A673 (cell line): ENCODE measurements around the gene GADL1. TPM values are rescaled to one million over a fixed set of nuclear protein-coding genes. Genes with fewer than 3 reads are reported as not detected.

Experiments used
- BruUV-seq: library from RNA; stranded (reverse); fragments of 400-500 nt; replicated peaks from 2 replicates; lab custom pipeline; 2021; lab: Mats Ljungman, UMichigan
- CTCF ChIA-PET: fragments of 300-600 bp; sonication (Branson Sonifier 250); formaldehyde crosslinking; loops from one replicate; lab custom pipeline; 2022; ENCODE audit warnings: antibody characterized with exemption; lab: Charles Lee
- POLR2A ChIA-PET: fragments of 300-600 bp; sonication (Branson Sonifier 250); formaldehyde crosslinking; loops from one replicate; lab custom pipeline; 2022; ENCODE audit warnings: antibody characterized with exemption; ENCODE audit not compliant: low non-redundant PET; lab: Charles Lee
- DNase-seq: peaks from one replicate; pipeline ENCODE4 v3.0.0-alpha.2; 2015; ENCODE audit warnings: low spot score
- H3K27ac ChIP-seq: fragments of 200-600 bp; sonication (generic); 2 replicates; pipeline ENCODE4 v1.5.1; 2016; ENCODE audit warnings: mixed run types, low read depth, mild to moderate bottlenecking, mixed read lengths, antibody characterized with exemption, low read length; ENCODE audit not compliant: poor library complexity, severe bottlenecking
- H3K27me3 ChIP-seq: fragments of 200-600 bp; sonication (generic); replicated peaks from 2 replicates; pipeline ENCODE4 v1.6.1; 2017; ENCODE audit warnings: mixed run types, low read depth, mild to moderate bottlenecking, mixed read lengths, antibody characterized with exemption, low read length; ENCODE audit not compliant: insufficient read depth, poor library complexity
- H3K36me3 ChIP-seq: fragments of 200-600 bp; sonication (generic); 2 replicates; pipeline ENCODE4 v1.6.1; 2016; ENCODE audit warnings: mixed run types, mild to moderate bottlenecking, mixed read lengths, antibody characterized with exemption, low read length; ENCODE audit not compliant: insufficient read depth, poor library complexity, severe bottlenecking
- H3K4me1 ChIP-seq: fragments of 200-600 bp; sonication (generic); 2 replicates; pipeline ENCODE4 v1.6.1; 2017; ENCODE audit warnings: mixed run types, mild to moderate bottlenecking, mixed read lengths, antibody characterized with exemption, low read length; ENCODE audit not compliant: insufficient read depth, poor library complexity, severe bottlenecking
- H3K4me3 ChIP-seq: fragments of 200-600 bp; sonication (generic); 2 replicates; pipeline ENCODE4 v1.5.1; 2016; ENCODE audit warnings: low read depth, mixed run types, mild to moderate bottlenecking, mixed read lengths, low read length; ENCODE audit not compliant: poor library complexity, severe bottlenecking
- H3K9me3 ChIP-seq: fragments of 200-600 bp; sonication (generic); 2 replicates; pipeline ENCODE4 v1.6.1; 2016; ENCODE audit warnings: mixed run types, low read depth, mild to moderate bottlenecking, mixed read lengths, antibody characterized with exemption, low read length; ENCODE audit not compliant: poor library complexity, severe bottlenecking
- CTCF ChIP-seq: fragments of 300-800, 200-600 bp; sonication (generic); conservative IDR thresholded peaks from 2 replicates; pipeline ENCODE4 v1.5.1; 2017; ENCODE audit warnings: low read depth, mild to moderate bottlenecking, antibody characterized with exemption, low read length, moderate library complexity, mixed read lengths
- EZH2 ChIP-seq: fragments of 200-600 bp; sonication (generic); IDR thresholded peaks from 2 replicates; pipeline ENCODE4 v1.6.1; 2017; ENCODE audit warnings: borderline replicate concordance, low read depth, mild to moderate bottlenecking, mixed read lengths, antibody characterized with exemption, low read length; ENCODE audit not compliant: poor library complexity, severe bottlenecking
- intact Hi-C: fragments of 100-400 bp; cut with micrococcal nuclease; formaldehyde crosslinking; loops from one replicate; pipeline ENCODE4 v1.10.0; 2022; ENCODE audit not compliant: unreplicated experiment
- total RNA-seq: library from RNA; stranded (reverse); gene quantifications from 2 replicates; pipeline ENCODE4 v1.2.3, GENCODE V29; 2021

The GADL1 gene
- total RNA-seq, 1 experiment from 2014 or later: 13.8 TPM

GRCh38 chr3:30686176-30686575, 208.3 kb downstream of the GADL1 start:
- ChIA-PET CTCF (no interaction called here), POLR2A (no interaction called here)
- Histone ChIP-seq H3K27ac (no peak overlapping the region), H3K36me3 (peaks cover 5% of the 10 kb centered on the region), H3K4me3 (no peak overlapping the region), H3K4me1 (peaks cover 98% of the 10 kb centered on the region), H3K9me3 (no peaks in the 10 kb centered on the region), H3K27me3 (no peaks in the 10 kb centered on the region)
- DNase-seq: no peak
- no TSS peak for BruUV-seq
- intact Hi-C loops: no loop called here
- TF ChIP-seq CTCF (no peak), EZH2 (no peak)

- CTCF ChIA-PET: interaction anchor here (0.6 kb wide), 1 partner anchor 550 kb away, joined by 5 read pairs; no protein-coding TSS in a partner anchor
- Histone ChIP-seq H3K36me3 (peaks cover 5% of the 10 kb centered on the region), H3K4me1 (peaks cover 96% of the 10 kb centered on the region), H3K27me3 (no peaks in the 10 kb centered on the region), H3K27ac (peak overlapping the region; percentile 34), H3K9me3 (no peaks in the 10 kb centered on the region), H3K4me3 (no peak overlapping the region)
- TF ChIP-seq CTCF (no peak), EZH2 (no peak)
- BruUV-seq: no TSS peak
- peak; percentile 55 for DNase-seq
- POLR2A ChIA-PET: no interaction called here
- intact Hi-C loops: no loop called here
Measured at GRCh38 chr3:30685267-30685667, 209.2 kb downstream of the GADL1 start.

GRCh38 chr3:30684356-30684755, 210.1 kb downstream of the GADL1 start:
- CTCF ChIA-PET: interaction anchor here (0.7 kb wide), 1 partner anchor 1959 kb away, joined by 3 read pairs; no protein-coding TSS in a partner anchor
- intact Hi-C loops: no loop called here
- POLR2A ChIA-PET: no interaction called here
- no TSS peak for BruUV-seq
- Histone ChIP-seq H3K27ac (peak overlapping the region; percentile 34), H3K4me1 (peaks cover 89% of the 10 kb centered on the region), H3K36me3 (peaks cover 5% of the 10 kb centered on the region), H3K4me3 (no peak overlapping the region), H3K9me3 (no peaks in the 10 kb centered on the region), H3K27me3 (no peaks in the 10 kb centered on the region)
- DNase-seq: no peak
- no peak for TF ChIP-seq CTCF
